ENCODE measurements around the gene HLA-DPB1.

GRCh38 chr6:33057222-33058150 lies 18.3 kb upstream of the HLA-DPB1 start:
- TF ChIP-seq POLR2AphosphoS5 (IDR thresholded peaks at IDR 0.05; ENCODE audit: borderline replicate concordance, low read depth, low read length) (no peak), EZH2 (IDR thresholded peaks at IDR 0.05) (no peak), FOXP2 (optimal IDR thresholded peaks at IDR 0.05; ENCODE audit: control extremely low read depth, extremely low read length, insufficient read depth) (no peak)

All from SK-N-MC (cell line).